WTC11 (cell line): Measurements from ENCODE around the gene THBD.

ENCODE experiments used
- ESRRA ChIP-seq: sonication (generic); formaldehyde crosslinking; IDR thresholded peaks from 2 replicates; pipeline ENCODE4 v1.8.1; 2022; ENCODE audit warnings: mild to moderate bottlenecking, missing genetic modification reagents, borderline replicate concordance
- KAT7 ChIP-seq: sonication (generic); formaldehyde crosslinking; IDR thresholded peaks from 2 replicates; pipeline ENCODE4 v1.8.1; 2023; ENCODE audit warnings: missing genetic modification reagents, mild to moderate bottlenecking, borderline replicate concordance
- NR3C1 ChIP-seq: sonication (generic); formaldehyde crosslinking; conservative IDR thresholded peaks from 2 replicates; pipeline ENCODE4 v1.8.1; 2023; ENCODE audit warnings: low read depth, mild to moderate bottlenecking, missing genetic modification reagents

GRCh38 chr20:23083553-23084220, 34.2 kb upstream of the THBD start:
- TF ChIP-seq KAT7 (no peak), ESRRA (no peak), NR3C1 (CRISPR knock-in tag) (no peak)
